ENCODE results near the gene ZBTB7C.

DNA sequence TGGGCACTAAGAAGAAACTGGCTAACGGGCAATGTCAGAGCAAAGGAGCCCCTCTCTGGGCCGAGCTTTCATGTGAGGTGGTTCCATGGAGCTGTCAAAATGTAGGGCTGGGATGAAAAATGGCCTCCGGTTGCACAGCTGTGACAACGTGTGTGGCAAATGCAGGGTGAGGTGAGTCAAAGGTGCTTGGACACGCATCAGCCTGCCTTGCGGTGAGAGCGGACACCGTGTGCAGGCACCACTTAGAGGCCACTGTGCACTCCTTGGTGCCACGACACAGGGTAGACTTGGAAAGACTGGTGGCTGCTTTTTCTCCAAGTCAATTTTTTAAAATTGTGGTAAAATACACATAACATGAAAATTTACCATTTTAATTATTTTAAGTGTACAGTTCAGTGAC is 195.4 kb downstream of the ZBTB7C start:
- TF ChIP-seq, protein P1, sequence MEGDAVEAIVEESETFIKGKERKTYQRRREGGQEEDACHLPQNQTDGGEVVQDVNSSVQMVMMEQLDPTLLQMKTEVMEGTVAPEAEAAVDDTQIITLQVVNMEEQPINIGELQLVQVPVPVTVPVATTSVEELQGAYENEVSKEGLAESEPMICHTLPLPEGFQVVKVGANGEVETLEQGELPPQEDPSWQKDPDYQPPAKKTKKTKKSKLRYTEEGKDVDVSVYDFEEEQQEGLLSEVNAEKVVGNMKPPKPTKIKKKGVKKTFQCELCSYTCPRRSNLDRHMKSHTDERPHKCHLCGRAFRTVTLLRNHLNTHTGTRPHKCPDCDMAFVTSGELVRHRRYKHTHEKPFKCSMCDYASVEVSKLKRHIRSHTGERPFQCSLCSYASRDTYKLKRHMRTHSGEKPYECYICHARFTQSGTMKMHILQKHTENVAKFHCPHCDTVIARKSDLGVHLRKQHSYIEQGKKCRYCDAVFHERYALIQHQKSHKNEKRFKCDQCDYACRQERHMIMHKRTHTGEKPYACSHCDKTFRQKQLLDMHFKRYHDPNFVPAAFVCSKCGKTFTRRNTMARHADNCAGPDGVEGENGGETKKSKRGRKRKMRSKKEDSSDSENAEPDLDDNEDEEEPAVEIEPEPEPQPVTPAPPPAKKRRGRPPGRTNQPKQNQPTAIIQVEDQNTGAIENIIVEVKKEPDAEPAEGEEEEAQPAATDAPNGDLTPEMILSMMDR (IDR thresholded peaks at IDR 0.05; ENCODE audit: control extremely low read depth in 1 of 3, insufficient read depth in 1 of 3, low read depth in 1 of 3, low read length in 3 of 3), result no peak
- TF ChIP-seq GTF2F1 (IDR thresholded peaks at IDR 0.05; ENCODE audit: borderline replicate concordance, low read depth, low read length) (no peak), EZH2 (IDR thresholded peaks at IDR 0.05; ENCODE audit: low read depth, low read length, severe bottlenecking) (no peak), RXRA (IDR thresholded peaks at IDR 0.05; ENCODE audit: insufficient read depth, low read depth, low read length) (no peak), KDM1A (IDR thresholded peaks at IDR 0.05; ENCODE audit: borderline replicate concordance, low read length) (no peak)
